Testis (tissue), 2 donors: Measurements from ENCODE around the gene HELZ.

Experiments used
- POLR2A ChIP-seq: fragments of 450-650 bp; IDR thresholded peaks from one replicate; pipeline ENCODE4 v1.6.1; 2017; ENCODE audit warnings: antibody characterized with exemption, mild to moderate bottlenecking, moderate library complexity
- TF ChIP-seq, protein P1 (sequence below), 3 experiments: fragments of 450-650 bp in 2 of 3; fragments of 200-600 bp in 1 of 3; sonication (generic) in 1 of 3; IDR thresholded peaks; one replicate each; pipeline ENCODE4 v1.5.1; 2016 to 2019; ENCODE audit warnings: antibody characterized with exemption in 3 of 3, mild to moderate bottlenecking in 2 of 3, moderate library complexity in 1 of 3

DNA sequence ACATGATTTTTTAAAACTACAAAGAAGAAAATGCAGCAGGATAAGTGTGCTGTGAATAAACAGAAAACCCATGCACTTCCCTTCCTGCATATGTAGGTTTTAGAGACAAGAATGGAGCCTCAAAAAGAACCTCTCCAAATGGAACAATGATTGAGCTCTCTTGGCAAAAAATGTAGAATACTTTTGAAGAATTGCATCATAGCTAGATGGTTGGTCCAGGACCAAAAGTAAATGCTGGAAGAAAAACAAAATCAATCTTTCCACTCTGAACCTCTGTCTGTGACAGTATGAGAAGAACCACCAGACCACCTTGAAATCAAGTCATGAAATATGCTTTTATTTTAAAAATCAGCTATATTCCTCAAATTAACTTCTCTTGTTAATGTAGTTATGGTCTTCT is 17.5 kb downstream of the HELZ start:
- TF ChIP-seq POLR2A, result no peak
- TF ChIP-seq, protein P1, sequence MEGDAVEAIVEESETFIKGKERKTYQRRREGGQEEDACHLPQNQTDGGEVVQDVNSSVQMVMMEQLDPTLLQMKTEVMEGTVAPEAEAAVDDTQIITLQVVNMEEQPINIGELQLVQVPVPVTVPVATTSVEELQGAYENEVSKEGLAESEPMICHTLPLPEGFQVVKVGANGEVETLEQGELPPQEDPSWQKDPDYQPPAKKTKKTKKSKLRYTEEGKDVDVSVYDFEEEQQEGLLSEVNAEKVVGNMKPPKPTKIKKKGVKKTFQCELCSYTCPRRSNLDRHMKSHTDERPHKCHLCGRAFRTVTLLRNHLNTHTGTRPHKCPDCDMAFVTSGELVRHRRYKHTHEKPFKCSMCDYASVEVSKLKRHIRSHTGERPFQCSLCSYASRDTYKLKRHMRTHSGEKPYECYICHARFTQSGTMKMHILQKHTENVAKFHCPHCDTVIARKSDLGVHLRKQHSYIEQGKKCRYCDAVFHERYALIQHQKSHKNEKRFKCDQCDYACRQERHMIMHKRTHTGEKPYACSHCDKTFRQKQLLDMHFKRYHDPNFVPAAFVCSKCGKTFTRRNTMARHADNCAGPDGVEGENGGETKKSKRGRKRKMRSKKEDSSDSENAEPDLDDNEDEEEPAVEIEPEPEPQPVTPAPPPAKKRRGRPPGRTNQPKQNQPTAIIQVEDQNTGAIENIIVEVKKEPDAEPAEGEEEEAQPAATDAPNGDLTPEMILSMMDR (IDR thresholded peaks at IDR 0.05), result no peak
